Ovary (tissue), 9 donors: ENCODE results near the gene NLRC5. TPM values are rescaled to one million over a fixed set of nuclear protein-coding genes. Genes with fewer than 3 reads are reported as not detected.
A peak's percentile ranks its signal among the peaks of the same experiment; 100 is the strongest.

Experiments
- DNase-seq, 5 donors: peaks; one replicate each; pipeline ENCODE4 v3.0.0-alpha.2; 2019 to 2020
- H3K27ac ChIP-seq, 2 donors: fragments of 200-600 bp; one replicate each; pipeline versions ENCODE4 v1.5.1 to v1.8.0; 2019 to 2022
- H3K27me3 ChIP-seq: fragments of 200-600 bp; one replicate; pipeline ENCODE4 v1.8.0; 2022
- H3K36me3 ChIP-seq: fragments of 200-600 bp; sonication (generic); one replicate; pipeline ENCODE4 v1.5.1; 2019
- H3K4me1 ChIP-seq: one replicate; pipeline ENCODE4 v1.8.1; 2013; ENCODE audit warnings: mild to moderate bottlenecking, moderate library complexity; ENCODE audit not compliant: insufficient read depth
- H3K4me3 ChIP-seq: fragments of 200-600 bp; sonication (generic); one replicate; pipeline ENCODE4 v1.5.1; 2017
- H3K9me3 ChIP-seq, 2 donors: fragments of 200-600 bp in 1 of 2; sonication (generic) in 1 of 2; one replicate each; pipeline versions ENCODE4 v1.5.1 to v1.8.1; 2013 to 2019; ENCODE audit warnings: mild to moderate bottlenecking in 1 of 2, moderate library complexity in 1 of 2
- EP300 ChIP-seq: sonication (generic); formaldehyde crosslinking; IDR thresholded peaks from one replicate; pipeline ENCODE4 v1.6.1; 2017; ENCODE audit warnings: antibody characterized with exemption
- POLR2A ChIP-seq: fragments of 450-650 bp; IDR thresholded peaks from one replicate; pipeline ENCODE4 v1.6.1; 2017; ENCODE audit warnings: antibody characterized with exemption, mild to moderate bottlenecking, moderate library complexity
- WGBS, 3 donors: extraction: QIAGEN DNeasy Blood & Tissue Kit in 1 of 3; methylation state at CpG; one replicate each; pipeline versions ENCODE4 v1.1.5 to v1.1.7; 2013 to 2017; 5-methylcytosine and 5-hydroxymethylcytosine counted together
- intact Hi-C, 4 donors: fragments of 100-400 bp; cut with DNase I; formaldehyde crosslinking; loops; one replicate each; pipeline versions ENCODE4 v1.11.0 to v1.15.1; 2022 to 2023
- polyA plus RNA-seq, 2 donors: library from polyadenylated mRNA; stranded (reverse); fragments of 200-250 nt in 1 of 2; fragments of 350-450 nt in 1 of 2; fragmentation: Illumina TruSeq in 1 of 2; extraction: RNeasy Lipid Tissue Mini Kit (QIAGEN cat#74804) in 1 of 2; gene quantifications; one replicate each; pipeline ENCODE4 v1.2.3, GENCODE V29; 2013 to 2014
- total RNA-seq, 7 donors: library from RNA; depleted of rRNA in 2 of 7; stranded (reverse); fragments of >200 nt in 2 of 7; fragmentation: NEBNext Ultra II Directional in 3 of 7; extraction: Animal tissue kit (Norgen Biotek cat#: 25700) in 3 of 7; gene quantifications; one replicate each; pipeline versions ENCODE4 v1.1.0 to v1.2.4, GENCODE V29; 2016 to 2023
- TF ChIP-seq, protein P1 (sequence below), 3 donors: fragments of 450-650 bp in 2 of 3; fragments of 200-600 bp in 1 of 3; IDR thresholded peaks; one replicate each; pipeline versions ENCODE4 v1.5.1 to v1.8.0; 2016 to 2022; ENCODE audit warnings: antibody characterized with exemption in 3 of 3, mild to moderate bottlenecking in 1 of 3
- donor health status: DM: no; HTN: no; CAD: no; lungs with moderate emphysema.
- donor health status: DM: no; HTN: no; CAD: no.
- donor health status: Bipolar disorder and iron deficiency.
- donor health status: DM: yes; HTN: yes; CAD: no.
- donor health status: DM: no; HTN: no; CAD: no.
- donor health status: DM: yes; HTN: yes; CAD: no.

Gene NLRC5
- total and polyA plus RNA-seq, 9 donors, result 6.0 to 29.9 (median 14.7) TPM

DNA sequence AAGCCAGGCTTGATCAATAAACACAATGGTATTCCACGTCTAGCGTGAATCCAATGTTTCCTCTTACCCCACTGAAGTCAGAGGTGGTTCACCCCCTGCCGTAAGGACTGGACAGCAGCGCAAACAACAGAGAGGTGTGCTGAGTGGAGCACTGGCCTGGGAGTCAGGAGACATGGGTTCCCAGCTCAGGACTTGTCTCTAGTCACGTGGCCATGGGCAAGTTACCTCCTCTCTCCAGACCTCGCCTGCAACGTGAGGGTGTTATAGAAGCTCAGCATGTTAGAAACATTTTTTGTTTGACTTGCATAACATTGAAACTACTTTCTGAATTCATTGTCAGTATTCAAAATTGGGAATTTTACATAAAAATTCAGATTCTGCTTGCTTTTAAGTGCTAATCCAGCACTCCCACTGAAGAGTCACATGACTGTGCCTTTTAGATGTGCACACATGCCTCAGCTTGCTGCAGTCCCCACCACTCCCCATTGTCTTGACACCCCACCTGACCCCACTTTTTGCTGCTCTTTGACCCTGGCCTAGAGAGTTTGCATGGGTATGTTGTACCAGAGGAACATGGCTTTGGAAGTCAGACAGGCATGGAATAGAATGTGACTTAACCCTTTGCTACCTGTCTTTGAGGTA, 94.2 kb downstream of the NLRC5 start:
- no peak for DNase-seq
- peaks cover 3% of the 10 kb centered on the region for H3K4me1 ChIP-seq
- TF ChIP-seq EP300, result no peak
- no peak for TF ChIP-seq POLR2A
- TF ChIP-seq, protein P1, sequence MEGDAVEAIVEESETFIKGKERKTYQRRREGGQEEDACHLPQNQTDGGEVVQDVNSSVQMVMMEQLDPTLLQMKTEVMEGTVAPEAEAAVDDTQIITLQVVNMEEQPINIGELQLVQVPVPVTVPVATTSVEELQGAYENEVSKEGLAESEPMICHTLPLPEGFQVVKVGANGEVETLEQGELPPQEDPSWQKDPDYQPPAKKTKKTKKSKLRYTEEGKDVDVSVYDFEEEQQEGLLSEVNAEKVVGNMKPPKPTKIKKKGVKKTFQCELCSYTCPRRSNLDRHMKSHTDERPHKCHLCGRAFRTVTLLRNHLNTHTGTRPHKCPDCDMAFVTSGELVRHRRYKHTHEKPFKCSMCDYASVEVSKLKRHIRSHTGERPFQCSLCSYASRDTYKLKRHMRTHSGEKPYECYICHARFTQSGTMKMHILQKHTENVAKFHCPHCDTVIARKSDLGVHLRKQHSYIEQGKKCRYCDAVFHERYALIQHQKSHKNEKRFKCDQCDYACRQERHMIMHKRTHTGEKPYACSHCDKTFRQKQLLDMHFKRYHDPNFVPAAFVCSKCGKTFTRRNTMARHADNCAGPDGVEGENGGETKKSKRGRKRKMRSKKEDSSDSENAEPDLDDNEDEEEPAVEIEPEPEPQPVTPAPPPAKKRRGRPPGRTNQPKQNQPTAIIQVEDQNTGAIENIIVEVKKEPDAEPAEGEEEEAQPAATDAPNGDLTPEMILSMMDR (IDR thresholded peaks at IDR 0.05), result no peak
- no peaks in the 10 kb centered on the region for H3K36me3 ChIP-seq
- intact Hi-C loops, result loop anchor here (5.0 to 10.0 kb wide), 6 partner anchors 61 to 339 kb away; partner anchors contain the start of gene PLLP (in 1 of the 4)
- WGBS, 3 donors, result 67 to 77% (median 72%) methylated on average over 7 of the region's 7 CpGs
- no peak overlapping the region for H3K4me3 ChIP-seq
- H3K27me3 ChIP-seq, result no peaks in the 10 kb centered on the region
- no peaks in the 10 kb centered on the region for H3K9me3 ChIP-seq
- no peak overlapping the region for H3K27ac ChIP-seq

GRCh38 chr16:57084257-57084770, 95.0 kb downstream of the NLRC5 start:
- peaks cover 3% of the 10 kb centered on the region for H3K4me1 ChIP-seq
- no peak overlapping the region for H3K4me3 ChIP-seq
- 8 to 21% (median 9%) methylated on average over 7 to 9 of the region's 9 CpGs for WGBS, 3 donors
- H3K9me3 ChIP-seq, result no peaks in the 10 kb centered on the region
- intact Hi-C loops, result loop anchor here (5.0 to 10.0 kb wide), 6 partner anchors 60 to 338 kb away; partner anchors contain the start of gene PLLP (in 1 of the 4)
- TF ChIP-seq, protein P1 (IDR thresholded peaks at IDR 0.05), result peak; percentile 85 to 89 (median 87)
- TF ChIP-seq POLR2A, result no peak
- peak; percentile 49 to 77 (median 72) for DNase-seq
- H3K36me3 ChIP-seq, result no peaks in the 10 kb centered on the region
- no peaks in the 10 kb centered on the region for H3K27me3 ChIP-seq
- no peak overlapping the region for H3K27ac ChIP-seq

DNA sequence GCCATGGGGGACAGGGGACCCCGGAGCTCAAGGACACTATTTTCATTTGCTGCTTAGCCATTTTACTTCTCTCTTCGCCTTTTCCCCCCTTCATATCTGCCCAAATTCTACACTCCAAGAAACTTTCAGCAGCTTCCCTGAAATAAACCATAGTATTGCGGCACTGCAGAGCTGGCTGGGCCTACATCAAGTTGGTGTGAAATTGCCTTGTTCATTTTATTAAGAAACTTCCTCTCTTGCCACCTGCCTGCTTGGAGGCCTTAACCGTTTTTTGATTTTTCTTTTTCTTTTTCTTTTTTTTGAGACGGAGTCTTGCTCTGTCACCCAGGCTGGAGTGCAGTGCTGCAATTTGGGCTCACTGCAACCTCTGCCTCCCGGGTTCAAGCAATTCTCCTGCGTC, 95.6 kb downstream of the NLRC5 start:
- no peak overlapping the region for H3K27ac ChIP-seq

DNA sequence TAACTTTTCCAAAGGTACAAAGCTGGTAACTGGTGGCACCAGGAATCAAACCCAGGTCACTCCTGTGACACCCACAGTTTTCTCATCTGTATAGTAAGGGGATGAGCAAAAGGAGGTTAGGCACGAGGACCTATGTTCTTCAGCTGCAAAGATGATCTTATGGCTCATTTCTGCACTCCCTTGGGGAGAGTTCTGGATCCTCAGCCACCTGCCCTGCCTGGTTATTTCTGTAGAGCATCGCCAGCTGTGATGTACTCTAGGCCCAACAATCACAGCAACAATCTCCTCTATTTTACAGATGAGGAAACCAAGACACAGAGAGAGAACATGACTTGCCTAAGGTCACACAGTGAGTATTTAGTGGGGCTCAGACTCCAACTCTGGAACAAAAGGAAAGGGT, 97.6 kb downstream of the NLRC5 start:
- Histone ChIP-seq H3K27ac (no peak overlapping the region), H3K27me3 (no peaks in the 10 kb centered on the region), H3K4me1 (peaks cover 3% of the 10 kb centered on the region), H3K36me3 (no peaks in the 10 kb centered on the region), H3K4me3 (no peak overlapping the region), H3K9me3 (no peaks in the 10 kb centered on the region)
- WGBS, 3 donors, result 76 to 89% (median 78%) methylated on average over 2 of the region's 2 CpGs
- intact Hi-C loops, result loop anchor here in 3 of 4 donors (5.0 to 10.0 kb wide), 5 partner anchors 58 to 328 kb away; partner anchors contain the start of gene PLLP (in 1 of the 3)
- TF ChIP-seq EP300 (no peak), POLR2A (no peak)
- TF ChIP-seq, protein P1 (IDR thresholded peaks at IDR 0.05), result no peak
- no peak for DNase-seq

More for the DNA sequence above, 95.6 kb downstream of the NLRC5 start:
- H3K4me1 ChIP-seq, result peaks cover 3% of the 10 kb centered on the region
- H3K36me3 ChIP-seq, result no peaks in the 10 kb centered on the region
- H3K4me3 ChIP-seq, result no peak overlapping the region
- H3K27me3 ChIP-seq, result no peaks in the 10 kb centered on the region
- TF ChIP-seq POLR2A (no peak), EP300 (no peak)
- TF ChIP-seq, protein P1 (IDR thresholded peaks at IDR 0.05), result no peak
- WGBS, 3 donors, result 74 to 82% (median 76%) methylated on average over 7 of the region's 7 CpGs
- DNase-seq, result no peak
- no peaks in the 10 kb centered on the region for H3K9me3 ChIP-seq
- intact Hi-C loops, result loop anchor here (5.0 to 10.0 kb wide), 6 partner anchors 60 to 337 kb away; partner anchors contain the start of gene PLLP (in 1 of the 4)
